ENCODE data around the gene CDK19.
"Not testable (repeated sequence)": the region's sequence is repeated elsewhere in the genome, so short reads cannot be mapped to it uniquely, and the experiment has no call there.

Gene CDK19

GRCh38 chr6:110589865-110590513 lies 225.3 kb downstream of the CDK19 start:
- Histone ChIP-seq H3K27me3 (replicated peaks; ENCODE audit: control insufficient read depth, insufficient read depth, low read length) (no peaks in the 10 kb centered on the region; the same call in 1 of the 2 replicates), H3K4me3 (replicated peaks; ENCODE audit: low read depth, low read length) (no peak overlapping the region), H3K36me3 (ENCODE audit: control insufficient read depth, insufficient read depth, low read length) (no peaks in the 10 kb centered on the region)
- DNase-seq (ENCODE audit: extremely low read depth, insufficient read length): peak; percentile 50
- TF ChIP-seq CTCF (IDR thresholded peaks at IDR 0.05; ENCODE audit: insufficient read depth, low read length, poor library complexity, severe bottlenecking): no peak

GRCh38 chr6:110587328-110587727 lies 227.9 kb downstream of the CDK19 start:
- TF ChIP-seq CTCF (IDR thresholded peaks at IDR 0.05; ENCODE audit: insufficient read depth, low read length, poor library complexity, severe bottlenecking): no peak
- Histone ChIP-seq H3K27me3 (replicated peaks; ENCODE audit: control insufficient read depth, insufficient read depth, low read length) (no peaks in the 10 kb centered on the region; the same call in 1 of the 2 replicates), H3K36me3 (ENCODE audit: control insufficient read depth, insufficient read depth, low read length) (no peaks in the 10 kb centered on the region), H3K4me3 (replicated peaks; ENCODE audit: low read depth, low read length) (no peak overlapping the region)
- DNase-seq (ENCODE audit: extremely low read depth, insufficient read length): no peak

- DNase-seq (ENCODE audit: extremely low read depth, insufficient read length): no peak
- no peaks in the 10 kb centered on the region; the same call in 1 of the 2 replicates for H3K27me3 ChIP-seq (replicated peaks; ENCODE audit: control insufficient read depth, insufficient read depth, low read length)
- no peak overlapping the region for H3K4me3 ChIP-seq (replicated peaks; ENCODE audit: low read depth, low read length)
- no peaks in the 10 kb centered on the region for H3K36me3 ChIP-seq (ENCODE audit: control insufficient read depth, insufficient read depth, low read length)
- TF ChIP-seq CTCF (IDR thresholded peaks at IDR 0.05; ENCODE audit: insufficient read depth, low read length, poor library complexity, severe bottlenecking): no peak
Measured at GRCh38 chr6:110581679-110582078, 233.6 kb downstream of the CDK19 start.

- not testable (repeated sequence) for H3K36me3 ChIP-seq (ENCODE audit: control insufficient read depth, insufficient read depth, low read length); DNase-seq (ENCODE audit: extremely low read depth, insufficient read length); H3K27me3 ChIP-seq (replicated peaks; ENCODE audit: control insufficient read depth, insufficient read depth, low read length); H3K4me3 ChIP-seq (replicated peaks; ENCODE audit: low read depth, low read length)
Measured at GRCh38 chr6:110577596-110578167, 237.6 kb downstream of the CDK19 start.

- no peaks in the 10 kb centered on the region for H3K36me3 ChIP-seq (ENCODE audit: control insufficient read depth, insufficient read depth, low read length)
- TF ChIP-seq CTCF (IDR thresholded peaks at IDR 0.05; ENCODE audit: insufficient read depth, low read length, poor library complexity, severe bottlenecking): no peak
- no peaks in the 10 kb centered on the region for H3K27me3 ChIP-seq (replicated peaks; ENCODE audit: control insufficient read depth, insufficient read depth, low read length)
- no peak for DNase-seq (ENCODE audit: extremely low read depth, insufficient read length)
- no peak overlapping the region for H3K4me3 ChIP-seq (replicated peaks; ENCODE audit: low read depth, low read length)
Measured at GRCh38 chr6:110575925-110576463, 239.3 kb downstream of the CDK19 start.

- DNase-seq (ENCODE audit: extremely low read depth, insufficient read length): no peak
- Histone ChIP-seq H3K4me3 (replicated peaks; ENCODE audit: low read depth, low read length) (no peak overlapping the region), H3K36me3 (ENCODE audit: control insufficient read depth, insufficient read depth, low read length) (no peaks in the 10 kb centered on the region), H3K27me3 (replicated peaks; ENCODE audit: control insufficient read depth, insufficient read depth, low read length) (no peaks in the 10 kb centered on the region)
- no peak for TF ChIP-seq CTCF (IDR thresholded peaks at IDR 0.05; ENCODE audit: insufficient read depth, low read length, poor library complexity, severe bottlenecking)
Measured at GRCh38 chr6:110574817-110575216, 240.5 kb downstream of the CDK19 start.

All from GM06990 (cell line).